Lower leg skin (tissue), 4 donors: Measurements from ENCODE around the gene SLC45A3. TPM values are rescaled to one million over a fixed set of nuclear protein-coding genes. Genes with fewer than 3 reads are reported as not detected.

Experiments
- DNase-seq, 2 donors: peaks; one replicate each; pipeline ENCODE4 v3.0.0-alpha.2; 2019; ENCODE audit warnings: low spot score in 2 of 2
- H3K4me3 ChIP-seq: fragments of 200-600 bp; sonication (generic); 2 replicates; pipeline ENCODE4 v1.5.1; 2017; ENCODE audit warnings: mild to moderate bottlenecking, low read depth; ENCODE audit not compliant: poor library complexity, severe bottlenecking
- CTCF ChIP-seq, 3 donors: fragments of 450-650 bp; IDR thresholded peaks; one replicate each; pipeline ENCODE4 v1.5.1; 2016; ENCODE audit warnings: antibody characterized with exemption in 3 of 3, mild to moderate bottlenecking in 3 of 3, moderate library complexity in 2 of 3
- POLR2A ChIP-seq, 2 donors: fragments of 450-650 bp; IDR thresholded peaks; one replicate each; pipeline ENCODE4 v1.6.1; 2016 to 2017; ENCODE audit warnings: antibody characterized with exemption in 2 of 2, mild to moderate bottlenecking in 1 of 2, moderate library complexity in 1 of 2
- WGBS, 2 donors: methylation state at CpG; one replicate each; pipeline ENCODE4 v1.1.5; 2018; 5-methylcytosine and 5-hydroxymethylcytosine counted together
- intact Hi-C: fragments of 100-400 bp; cut with DNase I; formaldehyde crosslinking; loops from one replicate; pipeline ENCODE4 v1.15.0; 2023; ENCODE audit warnings: low total_unique reads
- total RNA-seq, 4 donors: library from RNA; depleted of rRNA; stranded (reverse); fragments of >200 nt; gene quantifications; one replicate each; pipeline ENCODE4 v1.1.0, GENCODE V29; 2016

Gene SLC45A3
- total RNA-seq, 4 donors from 2014 or later: 1.9 to 5.1 (median 3.1) TPM

GRCh38 chr1:205701891-205702290 is 21.6 kb upstream of the SLC45A3 start:
- intact Hi-C loops: no loop called here
- DNase-seq: no peak
- 72 to 80% methylated on average over 4 of the region's 4 CpGs for WGBS, 2 donors
- TF ChIP-seq POLR2A (IDR thresholded peaks at IDR 0.05): no peak
- TF ChIP-seq CTCF (IDR thresholded peaks at IDR 0.05): no peak
- H3K4me3 ChIP-seq: no peak overlapping the region

- WGBS, 2 donors: 37 to 72% methylated on average over 2 of the region's 2 CpGs
- peak in 1 of 2 donors; percentile 66 for DNase-seq
- no peak overlapping the region for H3K4me3 ChIP-seq
- intact Hi-C loops: no loop called here
- no peak for TF ChIP-seq POLR2A (IDR thresholded peaks at IDR 0.05)
- no peak for TF ChIP-seq CTCF (IDR thresholded peaks at IDR 0.05)
Measured at GRCh38 chr1:205701420-205701819, 21.1 kb upstream of the SLC45A3 start.

- 34 to 50% methylated on average over 2 of the region's 2 CpGs for WGBS, 2 donors
- TF ChIP-seq POLR2A (IDR thresholded peaks at IDR 0.05) (no peak), CTCF (IDR thresholded peaks at IDR 0.05) (no peak)
- peak in 1 of 2 donors; percentile 67 for DNase-seq
- intact Hi-C loops: no loop called here
- no peak overlapping the region for H3K4me3 ChIP-seq
Measured at GRCh38 chr1:205700865-205701401, 20.6 kb upstream of the SLC45A3 start.

- WGBS, 2 donors: 81% methylated on average over 4 of the region's 4 CpGs
- no peak for TF ChIP-seq POLR2A (IDR thresholded peaks at IDR 0.05)
- TF ChIP-seq CTCF (IDR thresholded peaks at IDR 0.05): no peak
Measured at GRCh38 chr1:205699416-205699815, 19.1 kb upstream of the SLC45A3 start.

GRCh38 chr1:205698921-205699320 is 18.6 kb upstream of the SLC45A3 start:
- intact Hi-C loops: loop anchor here (5.0 kb wide), 1 partner anchor 138 kb away; no protein-coding TSS in a partner anchor

More at GRCh38 chr1:205699416-205699815, 19.1 kb upstream of the SLC45A3 start:
- intact Hi-C loops: loop anchor here (5.0 kb wide), 1 partner anchor 138 kb away; no protein-coding TSS in a partner anchor
- no peak overlapping the region for H3K4me3 ChIP-seq
- DNase-seq: no peak

More at GRCh38 chr1:205698921-205699320, 18.6 kb upstream of the SLC45A3 start:
- no peak overlapping the region for H3K4me3 ChIP-seq
- TF ChIP-seq POLR2A (IDR thresholded peaks at IDR 0.05): no peak
- TF ChIP-seq CTCF (IDR thresholded peaks at IDR 0.05): no peak
- 78 to 83% methylated on average over 4 of the region's 4 CpGs for WGBS, 2 donors
- no peak for DNase-seq
